H1 (cell line): ENCODE measurements around the gene B4GALT5. TPM values are rescaled to one million over a fixed set of nuclear protein-coding genes. Genes with fewer than 3 reads are reported as not detected.

ENCODE experiments used
- CTCF ChIA-PET: fragments of 300-600 bp; sonication (Branson Sonifier 250); formaldehyde crosslinking; loops from one replicate; lab custom pipeline; 2021; ENCODE audit not compliant: partially characterized antibody; lab: Charles Lee
- POLR2A ChIA-PET: fragments of 300-600 bp; sonication (Branson Sonifier 250); formaldehyde crosslinking; loops from one replicate; lab custom pipeline; 2021; ENCODE audit warnings: inconsistent platforms; ENCODE audit not compliant: partially characterized antibody; lab: Charles Lee
- DNase-seq, 2 experiments: peaks; one replicate each; pipeline versions ENCODE4 v3.0.0 to v3.0.0-alpha.2; 2010 to 2022; ENCODE audit warnings: low spot score in 2 of 2, low read depth in 1 of 2, mixed read lengths in 1 of 2
- FAIRE-seq: peaks from 2 replicates; lab custom pipeline; 2011; peaks lifted over from hg19 to GRCh38; lab: Jason Lieb, UNC
- H2AFZ ChIP-seq: 2 replicates; pipeline ENCODE4 v1.8.1; 2012; ENCODE audit warnings: low read length, inconsistent platforms
- H2AK5ac ChIP-seq: 2 replicates; pipeline ENCODE4 v1.6.1; 2013; ENCODE audit warnings: low read depth, low read length
- H2BK120ac ChIP-seq: replicated peaks from 2 replicates; pipeline ENCODE3; 2013; ENCODE audit warnings: low read depth, low read length, inconsistent platforms
- H2BK12ac ChIP-seq: 2 replicates; pipeline ENCODE4 v1.6.1; 2013; ENCODE audit warnings: low read depth, low read length
- H2BK15ac ChIP-seq: 2 replicates; pipeline ENCODE4 v1.6.1; 2013; ENCODE audit warnings: low read length
- H2BK20ac ChIP-seq: 2 replicates; pipeline ENCODE4 v1.6.1; 2013; ENCODE audit warnings: low read length
- H2BK5ac ChIP-seq: 2 replicates; pipeline ENCODE4 v1.6.1; 2013; ENCODE audit warnings: low read depth, low read length
- H3K14ac ChIP-seq: 2 replicates; pipeline ENCODE4 v1.6.1; 2013; ENCODE audit warnings: inconsistent platforms; ENCODE audit not compliant: insufficient read length
- H3K18ac ChIP-seq: 2 replicates; pipeline ENCODE4 v1.6.1; 2013; ENCODE audit warnings: low read length; ENCODE audit errors: extremely low read depth
- H3K23ac ChIP-seq: 2 replicates; pipeline ENCODE4 v1.6.1; 2013; ENCODE audit warnings: inconsistent platforms; ENCODE audit not compliant: insufficient read length
- H3K23me2 ChIP-seq: 2 replicates; pipeline ENCODE4 v1.6.1; 2013; ENCODE audit warnings: low read depth, low read length
- H3K27ac ChIP-seq: 2 replicates; pipeline ENCODE4 v1.6.1; 2011; ENCODE audit warnings: low read depth, low read length, inconsistent platforms
- H3K27me3 ChIP-seq, 4 experiments: replicated peaks in 1 of 4; 1 replicate in 1 of 4; 2 replicates in 3 of 4; pipeline versions ENCODE4 v1.6.1 to v1.8.1; 2011 to 2013; ENCODE audit warnings: low read length in 3 of 4, mild to moderate bottlenecking in 3 of 4, inconsistent platforms in 2 of 4, mixed read lengths in 2 of 4, moderate library complexity in 1 of 4; ENCODE audit not compliant: control insufficient read depth in 3 of 4, insufficient read depth in 3 of 4; ENCODE audit errors: extremely low read depth in 1 of 4
- H3K36me3 ChIP-seq, 4 experiments: 2 replicates each; pipeline versions ENCODE4 v1.6.1 to v1.8.1; 2011 to 2013; ENCODE audit warnings: mild to moderate bottlenecking in 4 of 4, low read length in 3 of 4, moderate library complexity in 2 of 4, control low read depth in 1 of 4, inconsistent platforms in 1 of 4; ENCODE audit not compliant: insufficient read depth in 4 of 4, control insufficient read depth in 2 of 4
- H3K4ac ChIP-seq: replicated peaks from 2 replicates; pipeline ENCODE3; 2013; ENCODE audit warnings: low read length, low read depth, mixed read lengths, inconsistent platforms; ENCODE audit not compliant: insufficient read length
- H3K4me1 ChIP-seq, 4 experiments: replicated peaks in 1 of 4; 1 replicate in 1 of 4; 2 replicates in 3 of 4; pipeline versions ENCODE4 v1.6.1 to v1.8.1; 2011 to 2013; ENCODE audit warnings: low read length in 3 of 4, inconsistent platforms in 2 of 4, mixed read lengths in 1 of 4; ENCODE audit not compliant: insufficient read depth in 4 of 4, control insufficient read depth in 3 of 4
- H3K4me2 ChIP-seq, 2 experiments: 2 replicates each; pipeline versions ENCODE4 v1.6.1 to v1.8.1; 2011 to 2013; ENCODE audit warnings: low read depth in 2 of 2, low read length in 2 of 2, control low read depth in 1 of 2, inconsistent platforms in 1 of 2, mild to moderate bottlenecking in 1 of 2; ENCODE audit not compliant: insufficient read depth in 1 of 2
- H3K4me3 ChIP-seq, 4 experiments: fragments of 200-600, 300-600 bp in 1 of 4; sonication (generic), shearing (Covaris generic), sonication (Bioruptor Twin) in 1 of 4; 2 replicates each; pipeline versions ENCODE4 v1.5.1 to v1.8.1; 2011 to 2016; ENCODE audit warnings: low read length in 4 of 4, low read depth in 3 of 4, control low read depth in 2 of 4, inconsistent platforms in 2 of 4, mild to moderate bottlenecking in 2 of 4, mixed read lengths in 1 of 4, moderate library complexity in 1 of 4; ENCODE audit not compliant: insufficient read depth in 2 of 4; ENCODE audit errors: extremely low read depth in 1 of 4
- H3K56ac ChIP-seq: replicated peaks from 2 replicates; pipeline ENCODE3; 2013; ENCODE audit warnings: low read depth, mild to moderate bottlenecking, mixed read lengths, low read length, inconsistent platforms; ENCODE audit not compliant: insufficient read length
- H3K79me1 ChIP-seq: 2 replicates; pipeline ENCODE4 v1.6.1; 2013; ENCODE audit warnings: low read depth, low read length, control low read depth
- H3K79me2 ChIP-seq, 2 experiments: 2 replicates each; pipeline versions ENCODE4 v1.6.1 to v1.8.1; 2012 to 2013; ENCODE audit warnings: low read length in 2 of 2, mild to moderate bottlenecking in 2 of 2, inconsistent platforms in 1 of 2; ENCODE audit not compliant: insufficient read depth in 2 of 2, control insufficient read depth in 1 of 2
- H3K9ac ChIP-seq, 4 experiments: replicated peaks in 1 of 4; 1 replicate in 1 of 4; 2 replicates in 3 of 4; pipeline versions ENCODE4 v1.6.1 to v1.8.1; 2011 to 2013; ENCODE audit warnings: low read depth in 3 of 4, low read length in 3 of 4, control low read depth in 2 of 4, mild to moderate bottlenecking in 2 of 4, moderate library complexity in 2 of 4, inconsistent platforms in 1 of 4; ENCODE audit errors: extremely low read depth in 1 of 4
- H3K9me3 ChIP-seq, 2 experiments: 2 replicates each; pipeline versions ENCODE4 v1.6.1 to v1.8.1; 2012 to 2013; ENCODE audit warnings: mild to moderate bottlenecking in 2 of 2, moderate library complexity in 2 of 2, control low read depth in 1 of 2, inconsistent platforms in 1 of 2, low read depth in 1 of 2, low read length in 1 of 2, mixed read lengths in 1 of 2; ENCODE audit not compliant: insufficient read depth in 2 of 2
- H4K20me1 ChIP-seq, 2 experiments: replicated peaks in 1 of 2; 2 replicates each; pipeline versions ENCODE3 to v1.8.1; 2011 to 2013; ENCODE audit warnings: inconsistent platforms in 2 of 2, low read length in 2 of 2, mild to moderate bottlenecking in 1 of 2; ENCODE audit not compliant: insufficient read depth in 2 of 2, control insufficient read depth in 1 of 2
- H4K5ac ChIP-seq: 2 replicates; pipeline ENCODE4 v1.6.1; 2013; ENCODE audit warnings: low read length, low read depth, mixed read lengths, inconsistent platforms; ENCODE audit not compliant: insufficient read length
- H4K8ac ChIP-seq: 2 replicates; pipeline ENCODE4 v1.8.0; 2013; ENCODE audit warnings: mild to moderate bottlenecking, moderate library complexity, low read length, inconsistent platforms; ENCODE audit not compliant: insufficient read depth; ENCODE audit errors: extremely low read depth
- H4K91ac ChIP-seq: replicated peaks from 2 replicates; pipeline ENCODE3; 2013; ENCODE audit warnings: low read length, mixed read lengths, inconsistent platforms; ENCODE audit not compliant: insufficient read length
- BACH1 ChIP-seq: IDR thresholded peaks from 2 replicates; pipeline ENCODE4 v1.6.1; 2012; ENCODE audit warnings: low read length, improper control_type of control experiment
- BCL11A ChIP-seq, 2 experiments: IDR thresholded peaks; one replicate each; pipeline ENCODE4 v1.6.1; 2011; ENCODE audit warnings: low read depth in 2 of 2, low read length in 2 of 2, mild to moderate bottlenecking in 2 of 2
- CHD1 ChIP-seq: IDR thresholded peaks from 2 replicates; pipeline ENCODE4 v1.6.1; 2012; ENCODE audit warnings: low read depth, low read length, improper control_type of control experiment
- CTBP2 ChIP-seq: IDR thresholded peaks from 2 replicates; pipeline ENCODE4 v1.7.0; 2011; ENCODE audit warnings: borderline replicate concordance, mild to moderate bottlenecking, moderate library complexity, mixed read lengths, low read length; ENCODE audit not compliant: insufficient read depth, insufficient read length
- EZH2 ChIP-seq: fragments of 200-600 bp; sonication (generic); IDR thresholded peaks from 2 replicates; pipeline ENCODE4 v1.7.1; 2012; ENCODE audit warnings: low read depth, mild to moderate bottlenecking, moderate library complexity, low read length, inconsistent platforms; ENCODE audit not compliant: severe bottlenecking
- JUND ChIP-seq: IDR thresholded peaks from 2 replicates; pipeline ENCODE4 v1.6.1; 2011; ENCODE audit warnings: mild to moderate bottlenecking, improper control_type of control experiment, low read length
- KDM1A ChIP-seq: fragments of 200-600, 300-600 bp; sonication (generic); IDR thresholded peaks from 2 replicates; pipeline ENCODE4 v1.7.1; 2016; ENCODE audit warnings: mild to moderate bottlenecking, low read length, borderline replicate concordance
- POLR2AphosphoS5 ChIP-seq: IDR thresholded peaks from 2 replicates; pipeline ENCODE4 v1.6.1; 2011; ENCODE audit warnings: low read depth, low read length
- SAP30 ChIP-seq: fragments of 300-600 bp; sonication (generic); IDR thresholded peaks from 2 replicates; pipeline ENCODE4 v1.7.1; 2012; ENCODE audit warnings: low read length, moderate library complexity, mild to moderate bottlenecking, inconsistent platforms; ENCODE audit not compliant: insufficient read depth, insufficient replicate concordance
- SIRT6 ChIP-seq: IDR thresholded peaks from one replicate; pipeline ENCODE4 v1.7.1; 2012; ENCODE audit warnings: low read length, inconsistent platforms
- SIX5 ChIP-seq: IDR thresholded peaks from 2 replicates; pipeline ENCODE4 v1.6.1; 2011; ENCODE audit warnings: mild to moderate bottlenecking, low read depth, low read length
- TBP ChIP-seq: IDR thresholded peaks from 2 replicates; pipeline ENCODE4 v1.6.1; 2011; ENCODE audit warnings: low read depth, low read length, improper control_type of control experiment
- TEAD4 ChIP-seq: IDR thresholded peaks from 2 replicates; pipeline ENCODE4 v1.6.1; 2012; ENCODE audit warnings: low read depth, low read length, inconsistent platforms, mixed read lengths
- ZNF274 ChIP-seq: IDR thresholded peaks from 2 replicates; pipeline ENCODE4 v1.7.0; 2012; ENCODE audit warnings: low read length, borderline replicate concordance; ENCODE audit errors: extremely low read depth
- WGBS, 2 experiments: shearing (Covaris generic) in 1 of 2; methylation state at CpG; one replicate each; pipeline versions ENCODE4 v1.1.6 to v1.1.7; 2013 to 2015; ENCODE audit warnings: low lambda C conversion rate in 2 of 2, mixed read lengths in 2 of 2, inconsistent platforms in 1 of 2, low coverage in 1 of 2, missing lambda C conversion rate in 1 of 2; ENCODE audit not compliant: insufficient replicate concordance in 2 of 2, insufficient coverage in 1 of 2, insufficient read length in 1 of 2; ENCODE audit errors: extremely low coverage in 1 of 2, missing lambda C conversion rate in 1 of 2; 5-methylcytosine and 5-hydroxymethylcytosine counted together
- polyA plus RNA-seq, 7 experiments: library from polyadenylated mRNA; depleted of rRNA in 3 of 7; stranded (reverse) in 5 of 7; unstranded in 2 of 7; fragments of >200 nt in 5 of 7; fragments of 200-250 nt in 2 of 7; gene quantifications; 1 replicate in 5 of 7; 2 replicates in 1 of 7; 4 replicates in 1 of 7; pipeline versions ENCODE4 v1.2.1 to v1.2.3, GENCODE V29; 2011 to 2013; ENCODE audit warnings: missing spikeins in 2 of 7, mixed read lengths in 2 of 7
- total RNA-seq: library from RNA; stranded (reverse); fragmentation: NEBNext Ultra II Directional; extraction: Animal tissue kit (Norgen Biotek cat#: 25700); gene quantifications from 2 replicates; pipeline ENCODE4 v1.2.1, GENCODE V29; 2021
- TF ChIP-seq, protein P1 (sequence below): IDR thresholded peaks from 2 replicates; pipeline ENCODE4 v1.6.1; 2012; ENCODE audit warnings: inconsistent platforms

B4GALT5 gene
- total and polyA plus RNA-seq, 2 of the 8 experiments (the other 6 are each of a cell fraction or from before 2014, with no cell fraction given) = 46.5 to 75.4 TPM

DNA sequence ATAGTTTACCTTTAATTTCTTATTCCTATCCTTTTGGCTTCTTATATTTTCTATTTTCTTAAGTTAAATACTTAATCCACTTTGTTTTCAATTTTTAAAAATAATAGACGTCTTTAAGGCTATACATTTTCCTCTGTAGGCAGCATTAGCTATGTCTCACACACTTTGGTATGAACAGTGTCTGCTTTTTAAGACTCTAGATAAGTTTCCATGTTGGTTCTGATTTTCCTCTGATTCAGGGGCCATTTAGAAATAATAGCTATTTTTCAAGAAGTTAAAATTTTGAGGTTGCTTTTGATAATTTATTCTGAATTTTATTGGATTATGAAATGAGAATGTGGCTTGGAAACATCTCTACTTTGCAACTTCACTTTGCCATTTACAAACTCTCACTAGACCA, 91.4 kb downstream of the B4GALT5 start:
- H2BK15ac ChIP-seq = no peak overlapping the region
- no peak overlapping the region for H2BK5ac ChIP-seq
- H3K4me1 ChIP-seq = peaks cover 3 to 6% (median 4%) of the 10 kb centered on the region in 4 experiments; a peak in 6 of 7 replicates
- H3K36me3 ChIP-seq = no peaks in the 10 kb centered on the region
- POLR2A ChIA-PET = interaction anchor here (2.0 kb wide), 1 partner anchor 8 kb away, joined by 7 read pairs; no protein-coding TSS in a partner anchor
- H3K23ac ChIP-seq = no peak overlapping the region
- peaks cover 2 to 6% of the 10 kb centered on the region in 2 experiments for H4K20me1 ChIP-seq
- H4K91ac ChIP-seq = no peak overlapping the region
- H4K8ac ChIP-seq = no peak overlapping the region
- H2AK5ac ChIP-seq = no peak overlapping the region
- H3K14ac ChIP-seq = no peak overlapping the region
- no peak overlapping the region for H3K4me2 ChIP-seq
- H2AFZ ChIP-seq = no peak overlapping the region
- FAIRE-seq (no peak), DNase-seq (no peak)
- H3K9me3 ChIP-seq = peaks cover 0 to 3% of the 10 kb centered on the region in 2 experiments; a peak in 1 of 4 replicates
- H3K18ac ChIP-seq = no peak overlapping the region
- H3K4me3 ChIP-seq = no peak overlapping the region
- H3K27ac ChIP-seq = no peak overlapping the region
- H2BK20ac ChIP-seq = no peak overlapping the region
- no peak overlapping the region for H2BK120ac ChIP-seq
- H3K79me2 ChIP-seq = no peaks in the 10 kb centered on the region
- H3K4ac ChIP-seq = no peak overlapping the region
- H3K56ac ChIP-seq = no peak overlapping the region
- H3K9ac ChIP-seq = no peak overlapping the region
- H3K27me3 ChIP-seq = no peaks in the 10 kb centered on the region
- 83% methylated on average over 1 of the region's 1 CpG; no CpG with 5 or more reads in 1 of the 2 experiments for WGBS, 2 experiments
- H3K23me2 ChIP-seq = peaks cover 12% of the 10 kb centered on the region; the same call in 1 of the 2 replicates
- CTCF ChIA-PET = interaction anchor here (1.0 to 3.2 kb wide), 5 partner anchors 9 to 265 kb away, joined by 3 to 11 read pairs (median 6); no protein-coding TSS in a partner anchor
- no peak overlapping the region for H4K5ac ChIP-seq
- no peaks in the 10 kb centered on the region for H3K79me1 ChIP-seq
- no peak overlapping the region for H2BK12ac ChIP-seq
- TF ChIP-seq SIRT6 = no peak
- TF ChIP-seq SAP30 = no peak
- no peak for TF ChIP-seq CTBP2
- TF ChIP-seq, protein P1, sequence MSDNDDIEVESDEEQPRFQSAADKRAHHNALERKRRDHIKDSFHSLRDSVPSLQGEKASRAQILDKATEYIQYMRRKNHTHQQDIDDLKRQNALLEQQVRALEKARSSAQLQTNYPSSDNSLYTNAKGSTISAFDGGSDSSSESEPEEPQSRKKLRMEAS = no peak
- TF ChIP-seq ZNF274 = no peak
- TF ChIP-seq TEAD4 = no peak
- no peak for TF ChIP-seq CHD1
- no peak for TF ChIP-seq POLR2AphosphoS5
- TF ChIP-seq BCL11A (IDR thresholded peaks at IDR 0.05; ENCODE audit: low read depth in 2 of 2, low read length in 2 of 2) = no peak
- no peak for TF ChIP-seq KDM1A
- TF ChIP-seq TBP = no peak
- no peak for TF ChIP-seq EZH2
- no peak for TF ChIP-seq JUND
- TF ChIP-seq SIX5 = no peak
- no peak for TF ChIP-seq BACH1
